Smooth muscle cell (in vitro differentiated cells): ENCODE measurements around the gene FBXO47. TPM values are rescaled to one million over a fixed set of nuclear protein-coding genes. Genes with fewer than 3 reads are reported as not detected.

Experiments
- DNase-seq: peaks from one replicate; lab custom pipeline; 2025; ENCODE audit not compliant: unreplicated experiment; lab: John Stamatoyannopoulos, UW
- H2AFZ ChIP-seq: fragments of 200-600 bp; sonication (generic); 2 replicates; pipeline ENCODE4 v1.6.0; 2016; ENCODE audit warnings: antibody characterized with exemption, low read depth, mild to moderate bottlenecking
- H3F3A ChIP-seq: fragments of 200-600 bp; sonication (generic); 2 replicates; pipeline ENCODE4 v1.6.0; 2017; ENCODE audit warnings: antibody characterized with exemption, low read depth
- H3K27ac ChIP-seq: fragments of 200-600 bp; sonication (generic); 2 replicates; pipeline ENCODE4 v1.5.1; 2016; ENCODE audit warnings: low read depth, mild to moderate bottlenecking
- H3K27me3 ChIP-seq: fragments of 200-600 bp; sonication (generic); 2 replicates; pipeline ENCODE4 v1.6.1; 2016; ENCODE audit warnings: low read depth, mild to moderate bottlenecking
- H3K36me3 ChIP-seq: fragments of 200-600 bp; sonication (generic); 2 replicates; pipeline ENCODE4 v1.5.1; 2016; ENCODE audit warnings: low read depth
- H3K4me1 ChIP-seq: fragments of 200-600 bp; sonication (generic); 2 replicates; pipeline ENCODE4 v1.5.1; 2016; ENCODE audit warnings: low read depth
- H3K4me2 ChIP-seq: fragments of 200-600 bp; sonication (generic); 2 replicates; pipeline ENCODE4 v1.6.0; 2016; ENCODE audit warnings: mild to moderate bottlenecking
- H3K4me3 ChIP-seq: fragments of 200-600 bp; sonication (generic); 2 replicates; pipeline ENCODE4 v1.5.1; 2016; ENCODE audit warnings: mild to moderate bottlenecking
- H3K79me2 ChIP-seq: fragments of 200-600 bp; sonication (generic); 2 replicates; pipeline ENCODE4 v1.6.0; 2016; ENCODE audit warnings: low read depth, mild to moderate bottlenecking
- H3K9ac ChIP-seq: fragments of 200-600 bp; sonication (generic); 2 replicates; pipeline ENCODE4 v1.6.0; 2016; ENCODE audit warnings: low read depth
- H3K9me3 ChIP-seq: fragments of 200-600 bp; sonication (generic); replicated peaks from 2 replicates; pipeline ENCODE4 v1.5.1; 2016; ENCODE audit warnings: low read depth
- H4K20me1 ChIP-seq: fragments of 200-600 bp; sonication (generic); 2 replicates; pipeline ENCODE4 v1.6.0; 2016; ENCODE audit warnings: low read depth
- CTCF ChIP-seq: fragments of 200-600 bp; sonication (generic); IDR thresholded peaks from 2 replicates; pipeline ENCODE4 v1.5.1; 2017; ENCODE audit warnings: borderline replicate concordance, mild to moderate bottlenecking, antibody characterized with exemption; ENCODE audit not compliant: insufficient read depth, poor library complexity, severe bottlenecking
- WGBS: methylation state at CpG from one replicate; pipeline ENCODE4 v1.1.7; 2016; ENCODE audit warnings: low lambda C conversion rate; 5-methylcytosine and 5-hydroxymethylcytosine counted together
- polyA plus RNA-seq: library from polyadenylated mRNA; unstranded; fragments of >200 nt; fragmentation: Nextera tagmentation; extraction: Ambion mirVana; gene quantifications from 2 replicates; pipeline ENCODE4 v1.2.1, GENCODE V29; 2016
- total RNA-seq: library from RNA; depleted of rRNA; stranded (reverse); fragments of >200 nt; gene quantifications from 2 replicates; pipeline ENCODE4 v1.2.3, GENCODE V29; 2014

Gene FBXO47
- total RNA-seq: not detected in 2 replicates
- not detected in 2 replicates for polyA plus RNA-seq

GRCh38 chr17:38967290-38967738, at the start of gene FBXO47:
TSS of gene FBXO47 (minus strand) at chr17:38967403. CDS start at chr17:38963025, 4,378 bp downstream.
- no peaks in the 10 kb centered on the region for H3K4me1 ChIP-seq
- H3K4me2 ChIP-seq: peak within 1 kb of the TSS; percentile 82
- H3K9me3 ChIP-seq: no peaks in the 10 kb centered on the region
- H3F3A ChIP-seq: no peaks in the 10 kb centered on the region
- no peak within 1 kb of the TSS for H3K27ac ChIP-seq
- no peaks in the 10 kb centered on the region for H4K20me1 ChIP-seq
- peak; percentile 34 for DNase-seq
- peak within 1 kb of the TSS; percentile 87 for H2AFZ ChIP-seq
- no peak for TF ChIP-seq CTCF
- no peaks in the 10 kb centered on the region for H3K36me3 ChIP-seq
- no peak within 1 kb of the TSS for H3K9ac ChIP-seq
- no peaks in the 10 kb centered on the region for H3K79me2 ChIP-seq
- WGBS: 21% methylated on average over 21 of the region's 21 CpGs
- H3K4me3 ChIP-seq: peak within 1 kb of the TSS; percentile 34
- H3K27me3 ChIP-seq: no peaks in the 10 kb centered on the region

GRCh38 chr17:39016193-39017153, 49.3 kb upstream of the FBXO47 start:
- Histone ChIP-seq H3K4me1 (peaks cover 10% of the 10 kb centered on the region), H2AFZ (no peak overlapping the region), H4K20me1 (no peaks in the 10 kb centered on the region), H3K4me3 (no peak overlapping the region), H3K9ac (no peak overlapping the region), H3K36me3 (no peaks in the 10 kb centered on the region), H3F3A (peaks cover 24% of the 10 kb centered on the region), H3K27ac (no peak overlapping the region), H3K79me2 (no peaks in the 10 kb centered on the region), H3K27me3 (no peaks in the 10 kb centered on the region), H3K9me3 (no peaks in the 10 kb centered on the region), H3K4me2 (no peak overlapping the region)
- WGBS: 67% methylated on average over 9 of the region's 9 CpGs
- no peak for DNase-seq
- TF ChIP-seq CTCF: no peak

- no peak overlapping the region for H3K4me2 ChIP-seq
- H3K36me3 ChIP-seq: no peaks in the 10 kb centered on the region
- DNase-seq: no peak
- H2AFZ ChIP-seq: no peak overlapping the region
- H3K4me3 ChIP-seq: no peak overlapping the region
- H3K4me1 ChIP-seq: peaks cover 10% of the 10 kb centered on the region
- 96% methylated on average over 11 of the region's 11 CpGs for WGBS
- no peaks in the 10 kb centered on the region for H3K79me2 ChIP-seq
- no peaks in the 10 kb centered on the region for H3K27me3 ChIP-seq
- no peaks in the 10 kb centered on the region for H4K20me1 ChIP-seq
- H3K27ac ChIP-seq: no peak overlapping the region
- H3F3A ChIP-seq: peaks cover 24% of the 10 kb centered on the region
- no peak overlapping the region for H3K9ac ChIP-seq
- no peaks in the 10 kb centered on the region for H3K9me3 ChIP-seq
- no peak for TF ChIP-seq CTCF
These were observed 48.3 kb upstream of the FBXO47 start for GRCh38 chr17:39015546-39015935.
